ENCODE measurements around the gene MESP2.
A peak's percentile ranks its signal among the peaks of the same experiment; 100 is the strongest.

MESP2 gene

GRCh38 chr15:89776274-89777072 lies at the start of gene MESP2:
Gene MESP2, plus strand, starts transcription at chr15:89776332. Its CDS starts 26 bp downstream, at chr15:89776358.
- DNase-seq = peak; percentile 19 to 60

- no peak for DNase-seq
These were observed 47.9 kb upstream of the MESP2 start for GRCh38 chr15:89728254-89728653.

- no peak for DNase-seq
These were observed 44.9 kb upstream of the MESP2 start for GRCh38 chr15:89731275-89731674.

GRCh38 chr15:89732451-89733172 lies 43.5 kb upstream of the MESP2 start:
- DNase-seq = no peak

GRCh38 chr15:89735773-89736172 lies 40.4 kb upstream of the MESP2 start:
- no peak for DNase-seq

- DNase-seq = peak; percentile 33 to 36
These were observed 36.0 kb upstream of the MESP2 start for GRCh38 chr15:89740137-89740536.

GRCh38 chr15:89743011-89743410 lies 33.1 kb upstream of the MESP2 start:
- no peak for DNase-seq

- no peak for DNase-seq
These were observed 32.5 kb upstream of the MESP2 start for GRCh38 chr15:89743594-89743993.

- DNase-seq = no peak
These were observed 31.0 kb upstream of the MESP2 start for GRCh38 chr15:89745131-89745530.

GRCh38 chr15:89745768-89746167 lies 30.4 kb upstream of the MESP2 start:
- no peak for DNase-seq

GRCh38 chr15:89746386-89746780 lies 29.7 kb upstream of the MESP2 start:
- no peak for DNase-seq

- DNase-seq = no peak
These were observed 28.1 kb upstream of the MESP2 start for GRCh38 chr15:89747708-89748682.

- DNase-seq = no peak
These were observed 27.1 kb upstream of the MESP2 start for GRCh38 chr15:89749054-89749453.

GRCh38 chr15:89749526-89749925 lies 26.6 kb upstream of the MESP2 start:
- no peak for DNase-seq

- peak in 1 of 2 experiments; percentile 7 for DNase-seq
These were observed 26.1 kb upstream of the MESP2 start for GRCh38 chr15:89749951-89750559.

GRCh38 chr15:89750560-89751542 lies 25.3 kb upstream of the MESP2 start, which contains the start of gene MESP1:
Gene MESP1, minus strand, starts transcription at chr15:89751249. Its CDS starts 18 bp downstream, at chr15:89751231.
- peak; percentile 79 to 87 for DNase-seq

GRCh38 chr15:89751748-89752147 lies 24.4 kb upstream of the MESP2 start:
- no peak for DNase-seq

- no peak for DNase-seq
These were observed 22.3 kb upstream of the MESP2 start for GRCh38 chr15:89753855-89754254.

- no peak for DNase-seq
These were observed 21.6 kb upstream of the MESP2 start for GRCh38 chr15:89754361-89755154.

GRCh38 chr15:89755701-89756100 lies 20.4 kb upstream of the MESP2 start:
- no peak for DNase-seq

Data from stimulated activated CD4-positive, alpha-beta T cell treated with anti-CD3 and anti-CD28 coated beads, Interleukin-4, amount 100 ng/mL, for 4 hours (primary cell).